ENCODE results near the gene PDZK1IP1.

PDZK1IP1 gene

DNA sequence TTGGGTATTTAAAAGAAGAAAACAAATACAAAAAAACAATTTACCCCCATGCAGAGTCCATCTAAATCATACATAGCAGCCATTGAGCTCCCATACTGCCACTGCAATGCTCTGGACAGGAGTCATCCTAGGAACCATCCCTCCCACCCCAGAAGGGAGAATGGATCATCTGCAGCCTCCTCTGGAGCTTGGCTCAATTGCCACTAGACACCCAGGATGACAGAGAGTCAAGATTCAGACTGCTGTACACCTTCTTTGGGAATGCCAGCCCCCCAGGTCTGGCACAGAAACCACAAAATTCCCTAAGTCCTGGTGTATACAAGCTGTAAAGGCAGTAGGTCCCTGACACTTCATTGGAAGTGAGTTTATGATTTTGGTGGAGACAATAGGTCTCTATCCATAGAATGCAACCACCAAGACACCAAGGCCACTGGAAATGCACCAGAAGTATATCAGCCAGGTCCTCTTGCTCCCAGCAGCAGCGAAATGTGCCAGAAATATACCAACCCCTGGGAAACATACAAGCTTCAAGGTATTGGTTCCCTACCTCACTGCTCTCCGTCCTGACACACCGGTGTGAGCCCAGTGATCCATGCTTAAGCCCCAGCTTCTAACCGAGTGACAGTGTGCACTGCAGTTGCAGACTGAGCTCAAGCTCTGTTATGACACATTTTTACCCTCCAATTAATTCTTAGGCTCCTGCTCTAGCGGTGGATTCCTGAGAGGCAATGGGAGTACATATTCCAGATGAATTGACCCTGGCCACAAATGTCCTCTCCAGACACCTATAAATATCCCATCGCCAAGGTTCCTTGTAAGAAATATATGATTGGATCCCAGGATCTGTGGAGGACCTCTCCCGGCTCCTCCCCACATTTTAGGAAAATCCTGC lies 37.8 kb upstream of the PDZK1IP1 start:
- DNase-seq (no peak), ATAC-seq (replicated peaks) (no peak)
- Mint-ChIP-seq H3K4me1 (peaks cover 23 to 35% of the 10 kb centered on the region in 2 donors), H3K4me3 (no peak overlapping the region), H3K27ac (no peak overlapping the region), H3K27me3 (peaks cover 59 to 70% of the 10 kb centered on the region in 2 donors), H3K9me3 (no peaks in the 10 kb centered on the region), H3K36me3 (peaks cover 0 to 4% of the 10 kb centered on the region in 2 donors)

GRCh38 chr1:47226839-47227215 lies 37.0 kb upstream of the PDZK1IP1 start:
- H3K4me1 Mint-ChIP-seq, result peaks cover 19 to 29% of the 10 kb centered on the region in 2 donors
- DNase-seq (no peak), ATAC-seq (replicated peaks) (no peak)
- H3K27me3 Mint-ChIP-seq, result peaks cover 55 to 66% of the 10 kb centered on the region in 2 donors
- H3K27ac Mint-ChIP-seq, result no peak overlapping the region
- peaks cover 0 to 4% of the 10 kb centered on the region in 2 donors for H3K36me3 Mint-ChIP-seq
- H3K4me3 Mint-ChIP-seq, result no peak overlapping the region
- no peaks in the 10 kb centered on the region for H3K9me3 Mint-ChIP-seq

GRCh38 chr1:47226121-47226838 lies 36.4 kb upstream of the PDZK1IP1 start:
- Mint-ChIP-seq H3K4me3 (peak overlapping the region in 1 of 2 donors; percentile 38), H3K9me3 (no peaks in the 10 kb centered on the region), H3K36me3 (peaks cover 0 to under 1% of the 10 kb centered on the region in 2 donors), H3K27ac (no peak overlapping the region), H3K4me1 (peaks cover 14 to 24% of the 10 kb centered on the region in 2 donors), H3K27me3 (peaks cover 53 to 64% of the 10 kb centered on the region in 2 donors)
- ATAC-seq (replicated peaks) (no peak), DNase-seq (no peak)

GRCh38 chr1:47225430-47226100 lies 35.7 kb upstream of the PDZK1IP1 start:
- peak overlapping the region; percentile 37 to 38 for H3K4me3 Mint-ChIP-seq
- ATAC-seq (replicated peaks) (peak; percentile 15 to 27), DNase-seq (no peak)
- H3K36me3 Mint-ChIP-seq, result no peaks in the 10 kb centered on the region
- peaks cover 0 to 1% of the 10 kb centered on the region in 2 donors for H3K9me3 Mint-ChIP-seq
- H3K27me3 Mint-ChIP-seq, result peaks cover 48 to 63% of the 10 kb centered on the region in 2 donors
- no peak overlapping the region for H3K27ac Mint-ChIP-seq
- H3K4me1 Mint-ChIP-seq, result peaks cover 13 to 16% of the 10 kb centered on the region in 2 donors

GRCh38 chr1:47224676-47225399 lies 35.0 kb upstream of the PDZK1IP1 start:
- H3K4me3 Mint-ChIP-seq, result no peak overlapping the region
- no peak overlapping the region for H3K27ac Mint-ChIP-seq
- peaks cover 6 to 9% of the 10 kb centered on the region in 2 donors for H3K4me1 Mint-ChIP-seq
- no peak for DNase-seq
- no peaks in the 10 kb centered on the region for H3K36me3 Mint-ChIP-seq
- H3K27me3 Mint-ChIP-seq, result peaks cover 41 to 62% of the 10 kb centered on the region in 2 donors
- H3K9me3 Mint-ChIP-seq, result peaks cover 0 to 1% of the 10 kb centered on the region in 2 donors
- ATAC-seq (replicated peaks), result peak in 1 of 2 donors; percentile 12

GRCh38 chr1:47223921-47224675 lies 34.3 kb upstream of the PDZK1IP1 start:
- H3K27ac Mint-ChIP-seq, result no peak overlapping the region
- no peak overlapping the region for H3K4me3 Mint-ChIP-seq
- H3K4me1 Mint-ChIP-seq, result peaks cover 2 to 3% of the 10 kb centered on the region in 2 donors
- H3K9me3 Mint-ChIP-seq, result peaks cover 0 to 1% of the 10 kb centered on the region in 2 donors
- H3K36me3 Mint-ChIP-seq, result no peaks in the 10 kb centered on the region
- ATAC-seq (replicated peaks), result no peak
- DNase-seq, result no peak
- peaks cover 34 to 55% of the 10 kb centered on the region in 2 donors for H3K27me3 Mint-ChIP-seq

DNA sequence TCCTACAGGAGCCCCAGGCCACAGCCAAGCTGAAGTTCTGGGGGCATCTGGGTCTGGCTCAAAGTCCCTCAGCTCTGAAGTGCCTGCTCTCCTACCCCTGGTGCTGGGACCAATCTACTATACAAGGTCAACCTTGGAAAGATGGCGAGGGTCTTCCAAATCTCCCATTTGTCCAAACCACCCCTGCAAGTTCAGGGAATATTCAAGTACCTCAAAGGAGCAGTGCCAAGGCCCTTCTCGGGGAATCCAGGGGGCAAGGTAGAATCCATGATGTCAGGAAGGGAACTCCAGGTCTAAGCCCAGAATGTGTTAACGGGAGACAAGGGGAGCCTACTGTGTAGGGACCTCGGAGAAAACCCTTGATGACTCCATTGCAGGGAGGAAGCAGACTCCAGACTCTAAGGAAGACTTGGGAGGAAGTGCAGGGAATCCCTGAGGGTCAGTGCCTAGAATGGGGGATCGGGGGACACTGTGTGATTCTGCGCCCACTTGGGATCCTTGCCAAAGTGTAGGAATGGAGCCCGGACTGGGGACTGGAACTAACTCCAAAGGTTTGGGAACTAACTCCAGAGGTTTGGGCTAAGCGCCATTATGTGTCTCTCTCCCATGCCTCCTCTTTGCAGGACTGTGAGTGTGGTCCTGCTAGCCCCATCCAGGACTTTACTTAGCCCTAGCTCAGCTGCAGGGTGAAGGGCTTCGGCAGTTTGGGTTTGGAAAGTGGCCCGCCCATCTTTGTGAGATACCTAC lies 33.5 kb upstream of the PDZK1IP1 start:
- Mint-ChIP-seq H3K4me3 (no peak overlapping the region), H3K4me1 (peaks cover 0 to 2% of the 10 kb centered on the region in 2 donors), H3K27ac (no peak overlapping the region), H3K27me3 (peaks cover 30 to 48% of the 10 kb centered on the region in 2 donors), H3K9me3 (peaks cover 0 to 1% of the 10 kb centered on the region in 2 donors), H3K36me3 (no peaks in the 10 kb centered on the region)
- DNase-seq, result no peak
- ATAC-seq (replicated peaks), result no peak

DNA sequence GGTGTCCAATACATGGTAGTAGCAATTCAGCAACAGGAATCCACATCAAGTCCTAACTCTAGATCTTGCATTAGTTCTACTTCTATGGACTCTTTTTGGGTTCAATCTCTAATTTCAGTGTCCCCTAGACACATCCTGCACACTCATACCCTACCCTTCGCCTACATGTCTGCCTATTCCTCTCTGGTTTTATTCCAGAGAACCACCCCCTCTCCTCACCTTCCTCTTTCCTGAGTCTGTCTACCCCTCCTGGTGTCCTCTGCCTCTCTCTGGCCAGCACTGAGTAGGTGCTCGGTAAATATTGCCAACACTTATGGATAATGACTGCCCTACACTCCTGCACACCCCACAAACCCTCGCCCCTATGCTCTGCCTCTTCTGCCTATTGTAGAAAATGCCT lies 32.6 kb upstream of the PDZK1IP1 start:
- peaks cover 0 to 1% of the 10 kb centered on the region in 2 donors for H3K9me3 Mint-ChIP-seq
- DNase-seq (no peak), ATAC-seq (replicated peaks) (no peak)
- peaks cover 22 to 39% of the 10 kb centered on the region in 2 donors for H3K27me3 Mint-ChIP-seq
- no peak overlapping the region for H3K27ac Mint-ChIP-seq
- H3K4me3 Mint-ChIP-seq, result no peak overlapping the region
- H3K36me3 Mint-ChIP-seq, result no peaks in the 10 kb centered on the region
- H3K4me1 Mint-ChIP-seq, result peaks cover 0 to 2% of the 10 kb centered on the region in 2 donors

DNA sequence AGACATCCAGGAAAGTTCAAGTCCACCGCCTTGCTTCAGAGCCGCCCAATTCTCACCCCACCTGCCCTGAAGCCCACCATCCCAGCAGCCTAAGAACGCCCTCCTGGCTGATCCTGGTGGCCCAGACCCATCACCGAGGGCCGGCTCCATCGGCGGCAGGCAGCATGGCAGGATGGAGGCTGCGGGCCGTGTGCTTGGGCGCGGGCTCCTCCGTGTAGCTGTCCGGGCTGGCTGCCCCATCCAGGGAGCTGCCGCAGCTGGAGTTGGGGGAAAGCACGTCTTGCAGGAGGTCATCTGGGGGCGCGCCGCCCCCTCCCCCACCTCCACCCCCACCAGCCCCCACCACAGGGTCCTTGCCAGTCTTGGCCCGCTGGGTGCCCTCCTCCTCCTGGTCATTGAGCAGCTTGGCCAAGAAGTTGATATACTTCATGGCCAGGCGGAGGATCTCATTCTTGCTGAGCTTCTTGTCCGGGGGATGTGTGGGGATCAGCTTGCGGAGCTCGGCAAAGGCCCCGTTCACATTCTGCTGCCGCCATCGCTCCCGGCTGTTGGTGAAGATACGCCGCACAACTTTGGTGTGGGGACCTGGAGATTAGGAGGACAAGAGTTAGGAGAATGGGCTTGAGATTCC lies 29.9 kb upstream of the PDZK1IP1 start:
- H3K27me3 Mint-ChIP-seq, result peaks cover 6 to 19% of the 10 kb centered on the region in 2 donors
- H3K4me3 Mint-ChIP-seq, result no peak overlapping the region
- H3K9me3 Mint-ChIP-seq, result peaks cover 0 to 1% of the 10 kb centered on the region in 2 donors
- H3K27ac Mint-ChIP-seq, result no peak overlapping the region
- H3K36me3 Mint-ChIP-seq, result no peaks in the 10 kb centered on the region
- DNase-seq, result no peak
- H3K4me1 Mint-ChIP-seq, result no peaks in the 10 kb centered on the region
- ATAC-seq (replicated peaks), result no peak

DNA sequence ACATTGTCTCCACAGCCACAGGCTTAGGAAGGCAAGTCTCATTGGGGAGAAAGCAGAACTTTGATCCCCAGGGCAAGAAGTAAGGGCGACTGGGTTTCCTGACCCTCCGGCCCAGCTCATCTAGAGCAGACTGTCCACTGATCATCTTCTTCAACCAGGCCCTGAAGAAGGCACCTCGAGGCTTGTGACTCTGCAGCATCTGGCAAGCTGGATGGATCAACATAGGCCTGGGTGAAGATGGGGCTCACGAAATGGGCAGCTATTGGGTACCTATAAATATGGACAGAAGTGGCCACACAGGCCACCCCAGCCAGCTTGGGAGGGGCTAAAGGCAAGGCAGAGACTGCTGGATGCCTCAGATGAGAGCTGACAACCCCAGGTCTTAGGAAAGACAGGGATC lies 29.2 kb upstream of the PDZK1IP1 start:
- H3K27ac Mint-ChIP-seq, result no peak overlapping the region
- H3K36me3 Mint-ChIP-seq, result no peaks in the 10 kb centered on the region
- H3K9me3 Mint-ChIP-seq, result peaks cover 0 to 1% of the 10 kb centered on the region in 2 donors
- H3K4me3 Mint-ChIP-seq, result no peak overlapping the region
- peaks cover 6 to 19% of the 10 kb centered on the region in 2 donors for H3K27me3 Mint-ChIP-seq
- DNase-seq (no peak), ATAC-seq (replicated peaks) (no peak)
- no peaks in the 10 kb centered on the region for H3K4me1 Mint-ChIP-seq

DNA sequence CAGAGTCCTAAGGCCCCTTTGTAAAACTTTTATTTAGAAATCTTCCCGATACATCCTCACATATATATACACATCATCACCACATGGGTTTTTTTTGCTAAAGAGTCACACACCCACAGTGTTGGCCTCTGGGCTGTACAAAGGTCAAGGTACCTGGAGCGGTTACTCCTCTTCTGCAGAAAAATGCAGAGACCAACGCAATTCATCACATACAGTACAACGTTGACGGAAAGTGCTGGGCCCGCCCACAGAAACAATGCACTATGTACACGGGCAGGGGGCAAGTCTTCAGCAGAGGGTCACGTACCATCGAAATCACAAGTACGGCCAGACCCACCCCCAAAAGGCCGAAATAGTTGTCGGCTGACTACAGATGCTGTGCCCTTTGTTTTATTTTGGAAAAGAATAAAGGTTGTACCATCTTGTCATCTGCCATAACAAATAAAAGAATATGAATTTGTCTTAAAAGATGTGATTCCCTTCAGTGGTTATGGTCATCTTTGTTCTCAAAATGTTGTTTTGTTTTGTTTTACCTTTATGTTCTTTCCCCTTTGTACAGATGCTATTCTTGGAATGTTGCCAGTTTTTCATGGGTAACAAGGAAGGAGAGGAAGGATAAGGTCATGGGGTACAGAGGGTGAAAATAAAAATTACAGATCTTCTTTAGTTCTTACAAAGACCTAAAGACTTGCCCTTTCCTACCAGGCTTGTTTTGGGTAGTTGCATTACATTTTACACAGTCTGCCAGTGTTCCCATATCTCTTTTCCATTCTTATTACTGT lies 26.6 kb upstream of the PDZK1IP1 start:
- Mint-ChIP-seq H3K9me3 (peaks cover 0 to 1% of the 10 kb centered on the region in 2 donors), H3K4me1 (peaks cover 0 to 6% of the 10 kb centered on the region in 2 donors), H3K4me3 (no peak overlapping the region), H3K27ac (no peak overlapping the region), H3K27me3 (peaks cover under 1 to 13% of the 10 kb centered on the region in 2 donors), H3K36me3 (no peaks in the 10 kb centered on the region)
- no peak for ATAC-seq (replicated peaks)
- no peak for DNase-seq

GRCh38 chr1:47215713-47216112 lies 25.9 kb upstream of the PDZK1IP1 start:
- DNase-seq (no peak), ATAC-seq (replicated peaks) (no peak)
- peaks cover 0 to 6% of the 10 kb centered on the region in 2 donors for H3K4me1 Mint-ChIP-seq
- peaks cover 0 to under 1% of the 10 kb centered on the region in 2 donors for H3K9me3 Mint-ChIP-seq
- H3K27ac Mint-ChIP-seq, result no peak overlapping the region
- H3K4me3 Mint-ChIP-seq, result no peak overlapping the region
- H3K27me3 Mint-ChIP-seq, result peaks cover 0 to 8% of the 10 kb centered on the region in 2 donors
- H3K36me3 Mint-ChIP-seq, result no peaks in the 10 kb centered on the region
